ENCODE measurements around the gene CFAP20DC. TPM values are rescaled to one million over a fixed set of nuclear protein-coding genes. Genes with fewer than 3 reads are reported as not detected.

The CFAP20DC gene
- total and polyA plus RNA-seq, 2 of the 4 experiments (the other 2 are of a cell fraction), result 1.2 to 1.6 TPM

DNA sequence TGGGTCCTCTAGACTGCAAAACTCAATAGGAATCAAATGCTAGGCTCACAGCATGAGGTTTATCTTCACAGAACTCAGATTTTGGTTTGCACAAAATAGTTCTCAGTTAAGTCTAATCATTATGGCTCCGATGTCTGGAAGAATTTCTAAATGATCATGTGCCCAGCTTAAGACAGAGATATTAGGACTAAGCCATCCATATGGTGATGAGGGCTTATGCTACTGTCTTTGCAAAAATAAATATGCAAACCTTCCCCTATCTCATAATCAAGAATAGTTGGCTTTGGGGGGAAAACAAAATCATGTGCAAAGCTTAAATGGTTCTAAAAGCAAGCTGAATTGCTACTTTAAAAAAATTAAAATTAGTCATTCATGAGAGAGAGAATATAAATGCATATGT, 96.5 kb downstream of the CFAP20DC start:
- DNase-seq, result no peak
- Histone ChIP-seq H3K56ac (ENCODE audit: extremely low read depth, insufficient read depth, low read length) (no peak overlapping the region), H3K4me3 (ENCODE audit: insufficient read depth, low read depth, low read length) (no peak overlapping the region), H3K79me1 (ENCODE audit: low read depth in 1 of 2, low read length in 2 of 2) (no peaks in the 10 kb centered on the region), H3K9me3 (ENCODE audit: control insufficient read depth, insufficient read depth, low read length) (no peaks in the 10 kb centered on the region), H3K23ac (ENCODE audit: low read depth, low read length) (no peak overlapping the region), H2AK5ac (ENCODE audit: low read depth, low read length) (no peak overlapping the region), H2BK5ac (ENCODE audit: low read depth, low read length, poor library complexity, severe bottlenecking) (no peak overlapping the region), H3K27ac (ENCODE audit: insufficient read depth, low read length) (no peak overlapping the region), H2AK9ac (replicated peaks; ENCODE audit: low read depth, low read length, poor library complexity) (no peak overlapping the region), H2BK120ac (ENCODE audit: low read depth, low read length) (no peak overlapping the region), H4K5ac (ENCODE audit: low read depth, low read length) (no peak overlapping the region), H3K9me1 (ENCODE audit: insufficient read depth, low read length) (no peaks in the 10 kb centered on the region), H3K9ac (ENCODE audit: low read depth, low read length) (no peak overlapping the region), H3K27me3 (ENCODE audit: control insufficient read depth, insufficient read depth, low read length) (no peaks in the 10 kb centered on the region), H3K14ac (replicated peaks; ENCODE audit: low read depth, low read length) (no peak overlapping the region), H2BK20ac (ENCODE audit: low read depth, low read length) (no peak overlapping the region), H4K8ac (ENCODE audit: low read depth in 2 of 2, low read length in 2 of 2) (no peak overlapping the region), H3K4me1 (ENCODE audit: control insufficient read depth, insufficient read depth, low read length) (no peaks in the 10 kb centered on the region), H3K4me2 (ENCODE audit: low read depth, low read length) (no peak overlapping the region), H2AFZ (replicated peaks; ENCODE audit: low read length, poor library complexity) (no peak overlapping the region), H3K18ac (ENCODE audit: low read depth, low read length) (no peak overlapping the region), H3K4ac (ENCODE audit: low read depth, low read length) (no peak overlapping the region), H3K36me3 (ENCODE audit: control insufficient read depth, insufficient read depth, low read length) (no peaks in the 10 kb centered on the region), H4K20me1 (ENCODE audit: insufficient read depth, low read length) (no peaks in the 10 kb centered on the region), H4K91ac (ENCODE audit: insufficient read depth, low read depth, low read length) (no peak overlapping the region), H2BK15ac (ENCODE audit: low read depth, low read length) (no peak overlapping the region)
- intact Hi-C loops (cut with micrococcal nuclease), result no loop called here
- in situ Hi-C loops (cut with MboI; ENCODE audit: low sequenced_read_pairs), result no loop called here
- no CpG with 5 or more reads among the region's 1 CpG for WGBS, 2 experiments (ENCODE audit: extremely low coverage in 2 of 2, insufficient read length in 1 of 2)
- ChIA-PET POLR2A (ENCODE audit: unreplicated experiment) (no interaction called here), CTCF (no interaction called here)
- no peak for ATAC-seq (ENCODE audit: low read depth)
- dilution Hi-C loops (cut with HindIII; ENCODE audit: low sequenced_read_pairs, unreplicated experiment), result no loop called here
- no peak for TF ChIP-seq RAD21 (IDR thresholded peaks at IDR 0.05; ENCODE audit: low read length)
- no peak for TF ChIP-seq RFX5 (IDR thresholded peaks at IDR 0.05; ENCODE audit: low read depth, low read length)
- no peak for TF ChIP-seq RCOR1 (IDR thresholded peaks at IDR 0.05; ENCODE audit: insufficient replicate concordance, low read length)
- TF ChIP-seq, protein P1, sequence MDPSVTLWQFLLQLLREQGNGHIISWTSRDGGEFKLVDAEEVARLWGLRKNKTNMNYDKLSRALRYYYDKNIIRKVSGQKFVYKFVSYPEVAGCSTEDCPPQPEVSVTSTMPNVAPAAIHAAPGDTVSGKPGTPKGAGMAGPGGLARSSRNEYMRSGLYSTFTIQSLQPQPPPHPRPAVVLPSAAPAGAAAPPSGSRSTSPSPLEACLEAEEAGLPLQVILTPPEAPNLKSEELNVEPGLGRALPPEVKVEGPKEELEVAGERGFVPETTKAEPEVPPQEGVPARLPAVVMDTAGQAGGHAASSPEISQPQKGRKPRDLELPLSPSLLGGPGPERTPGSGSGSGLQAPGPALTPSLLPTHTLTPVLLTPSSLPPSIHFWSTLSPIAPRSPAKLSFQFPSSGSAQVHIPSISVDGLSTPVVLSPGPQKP (IDR thresholded peaks at IDR 0.05; ENCODE audit: borderline replicate concordance, low read depth, low read length), result no peak
- no peak for TF ChIP-seq SMC3 (IDR thresholded peaks at IDR 0.05; ENCODE audit: low read depth, low read length)
- TF ChIP-seq FOS (IDR thresholded peaks at IDR 0.05; ENCODE audit: low read depth, low read length), result no peak
- TF ChIP-seq MAZ (IDR thresholded peaks at IDR 0.05; ENCODE audit: borderline replicate concordance, low read depth, low read length), result no peak
- no peak for TF ChIP-seq CEBPB (IDR thresholded peaks at IDR 0.05; ENCODE audit: low read depth, low read length)
- no peak for TF ChIP-seq CHD1 (IDR thresholded peaks at IDR 0.05; ENCODE audit: low read depth, low read length)
- TF ChIP-seq NFE2L2 (IDR thresholded peaks at IDR 0.05; ENCODE audit: low read depth, low read length), result no peak
- TF ChIP-seq BHLHE40 (IDR thresholded peaks at IDR 0.05; ENCODE audit: low read depth, low read length), result no peak
- no TSS peak for BruUV-seq (replicated peaks)
